K562 (cell line): ENCODE data around the gene STK32C. TPM values are rescaled to one million over a fixed set of nuclear protein-coding genes. Genes with fewer than 3 reads are reported as not detected.

ENCODE experiments used
- ADNP ChIP-seq: fragments of 200-800 bp; sonication (Bioruptor generic); IDR thresholded peaks from 2 replicates; pipeline ENCODE4 v1.6.1; 2016; ENCODE audit warnings: missing genetic modification characterization, missing compliant biosample characterization
- CCAR2 ChIP-seq: fragments of 200-400 bp; formaldehyde crosslinking; IDR thresholded peaks from 2 replicates; pipeline ENCODE4 v1.6.1; 2017; ENCODE audit warnings: mild to moderate bottlenecking, low read depth, low read length
- CHD2 ChIP-seq: IDR thresholded peaks from 2 replicates; pipeline ENCODE4 v1.6.1; 2011; ENCODE audit warnings: low read depth, low read length
- E2F4 ChIP-seq: sonication (generic); formaldehyde crosslinking; IDR thresholded peaks from 2 replicates; pipeline ENCODE4 v1.8.0; 2022; ENCODE audit warnings: mild to moderate bottlenecking, low read depth, missing genetic modification reagents
- ETS2 ChIP-seq: IDR thresholded peaks from 2 replicates; pipeline ENCODE4 v1.6.1; 2016; ENCODE audit warnings: borderline replicate concordance, missing genetic modification characterization, mild to moderate bottlenecking, moderate library complexity, missing compliant biosample characterization; ENCODE audit not compliant: poor library complexity, severe bottlenecking
- MAFF ChIP-seq: IDR thresholded peaks from 2 replicates; pipeline ENCODE4 v1.6.1; 2012; ENCODE audit warnings: low read length, improper control_type of control experiment
- MAX ChIP-seq: sonication (generic); formaldehyde crosslinking; IDR thresholded peaks from 2 replicates; pipeline ENCODE4 v1.9.0; 2022; ENCODE audit warnings: mild to moderate bottlenecking, missing genetic modification reagents
- NR0B1 ChIP-seq: fragments of 450-650 bp; IDR thresholded peaks from one replicate; pipeline ENCODE4 v1.6.1; 2018; ENCODE audit warnings: mild to moderate bottlenecking, moderate library complexity; ENCODE audit not compliant: partially characterized antibody
- PHB ChIP-seq: fragments of 250-450 bp; sonication (Bioruptor Pico); IDR thresholded peaks from 2 replicates; pipeline ENCODE4 v1.5.0; 2021
- POLR3G ChIP-seq: IDR thresholded peaks from 2 replicates; pipeline ENCODE4 v1.6.1; 2011; ENCODE audit not compliant: insufficient read length, insufficient replicate concordance; ENCODE audit errors: extremely low read depth
- RAD21 ChIP-seq, 2 experiments: fragments of 250-450 bp in 1 of 2; fragments of 450-650 bp in 1 of 2; sonication (Bioruptor Pico) in 1 of 2; formaldehyde crosslinking in 1 of 2; IDR thresholded peaks in 1 of 2; conservative IDR thresholded peaks in 1 of 2; 2 replicates each; pipeline versions ENCODE4 v1.4.0 to v1.8.0; 2020 to 2022; ENCODE audit warnings: mild to moderate bottlenecking in 2 of 2, moderate library complexity in 1 of 2
- SIN3A ChIP-seq, 2 experiments: fragments of 150-350 bp in 1 of 2; IDR thresholded peaks; 2 replicates each; pipeline ENCODE4 v1.6.1; 2011 to 2016; ENCODE audit warnings: borderline replicate concordance in 2 of 2, low read depth in 2 of 2, low read length in 2 of 2, mild to moderate bottlenecking in 2 of 2, moderate library complexity in 2 of 2; ENCODE audit not compliant: control insufficient read depth in 1 of 2
- SIN3B ChIP-seq: fragments of 450-650 bp; IDR thresholded peaks from 2 replicates; pipeline ENCODE4 v1.6.1; 2017; ENCODE audit warnings: low read depth, mild to moderate bottlenecking, moderate library complexity
- THAP12 ChIP-seq: fragments of 250-450 bp; sonication (Bioruptor Pico); IDR thresholded peaks from 2 replicates; pipeline ENCODE4 v1.9.0; 2021; ENCODE audit warnings: mild to moderate bottlenecking, inconsistent platforms
- ZBTB33 ChIP-seq: sonication (generic); formaldehyde crosslinking; IDR thresholded peaks from 2 replicates; pipeline ENCODE4 v1.8.1; 2023; ENCODE audit warnings: mild to moderate bottlenecking, missing genetic modification reagents
- ZNF12 ChIP-seq: sonication (generic); formaldehyde crosslinking; IDR thresholded peaks from 2 replicates; pipeline ENCODE4 v1.4.0; 2020; ENCODE audit warnings: mild to moderate bottlenecking, missing genetic modification reagents
- ZNF143 ChIP-seq: sonication (generic); formaldehyde crosslinking; IDR thresholded peaks from 2 replicates; pipeline ENCODE4 v1.9.0; 2022; ENCODE audit warnings: mild to moderate bottlenecking, missing genetic modification reagents
- ZNF197 ChIP-seq: fragments of 200-800 bp; sonication (Bioruptor generic); IDR thresholded peaks from 2 replicates; pipeline ENCODE4 v1.6.1; 2016; ENCODE audit warnings: low read depth, missing genetic modification characterization, missing compliant biosample characterization
- ZNF41 ChIP-seq: fragments of 250-450 bp; sonication (Bioruptor Pico); conservative IDR thresholded peaks from 2 replicates; pipeline ENCODE4 v1.4.0; 2020; ENCODE audit warnings: mild to moderate bottlenecking
- ZNF717 ChIP-seq: fragments of 250-450 bp; sonication (Bioruptor Pico); IDR thresholded peaks from 2 replicates; pipeline ENCODE4 v1.5.0; 2021
- polyA plus RNA-seq, 8 experiments: library from polyadenylated mRNA; depleted of rRNA in 4 of 8; stranded (reverse) in 5 of 8; unstranded in 3 of 8; fragments of >200 nt; fragmentation: Nextera tagmentation in 2 of 8; fragmentation: Illumina TruSeq in 1 of 8; extraction: Ambion mirVana in 2 of 8; extraction: Trizol in 1 of 8; gene quantifications; 2 replicates each; pipeline versions ENCODE4 v1.2.1 to v1.2.3, GENCODE V29; 2011 to 2014; ENCODE audit warnings: inconsistent platforms in 1 of 8, missing spikeins in 1 of 8
- total RNA-seq, 7 experiments: library from RNA; depleted of rRNA in 6 of 7; stranded (reverse); fragments of >200 nt in 6 of 7; fragmentation: Illumina TruSeq in 2 of 7; extraction: Trizol in 2 of 7; gene quantifications; 2 replicates each; pipeline versions ENCODE4 v1.2.1 to v1.2.3, GENCODE V29; 2011 to 2021; ENCODE audit warnings: low replicate concordance in 1 of 7

The STK32C gene
- total and polyA plus RNA-seq, 9 of the 15 experiments (the other 6 are each of a cell fraction or from before 2014, with no cell fraction given), result 1.5 to 20.9 (median 6.5) TPM

GRCh38 chr10:132335189-132336063 lies 27.7 kb upstream of the STK32C start (continued):
- TF ChIP-seq THAP12 (no peak), SIN3B (no peak), ZNF143 (CRISPR knock-in tag) (peak; percentile 69; the same call in 1 of the 2 replicates), ADNP (tag) (no peak), CHD2 (no peak; the same call in 1 of the 2 replicates), MAX (CRISPR knock-in tag) (no peak), ZBTB33 (no peak), ZNF197 (no peak), ZNF717 (CRISPR knock-in tag) (no peak), POLR3G (no peak), ZNF12 (no peak), E2F4 (CRISPR knock-in tag) (no peak), PHB (no peak), SIN3A (IDR thresholded peaks at IDR 0.05; ENCODE audit: borderline replicate concordance in 2 of 2, control insufficient read depth in 1 of 2, low read depth in 2 of 2, low read length in 2 of 2) (no peak), ZNF41 (CRISPR knock-in tag) (no peak), ETS2 (tag) (no peak), CCAR2 (no peak), MAFF (peak; percentile 23; the same call in 1 of the 2 replicates), RAD21 (CRISPR knock-in tag; conservative IDR thresholded peaks at IDR 0.05 in 1 of 2, IDR thresholded peaks at IDR 0.05 in 1 of 2) (no peak), NR0B1 (no peak)
